GM12878 (cell line): Measurements from ENCODE around the gene RXFP1. TPM values are rescaled to one million over a fixed set of nuclear protein-coding genes. Genes with fewer than 3 reads are reported as not detected.

Source experiments
- BACH1 ChIP-seq: fragments of 450-650 bp; IDR thresholded peaks from 2 replicates; pipeline ENCODE4 v1.6.1; 2017; ENCODE audit warnings: mild to moderate bottlenecking, borderline replicate concordance
- IKZF1 ChIP-seq: fragments of 450-650 bp; conservative IDR thresholded peaks from 2 replicates; pipeline ENCODE4 v1.6.1; 2017; ENCODE audit warnings: antibody characterized with exemption, mild to moderate bottlenecking
- MTA2 ChIP-seq: fragments of 450-650 bp; IDR thresholded peaks from 2 replicates; pipeline ENCODE4 v1.6.1; 2016; ENCODE audit warnings: low read depth, mild to moderate bottlenecking, moderate library complexity
- NFYB ChIP-seq: IDR thresholded peaks from 2 replicates; pipeline ENCODE4 v1.6.1; 2011; ENCODE audit warnings: low read depth, mild to moderate bottlenecking, low read length, improper control_type of control experiment, moderate library complexity; ENCODE audit not compliant: insufficient read depth
- NR2C1 ChIP-seq: fragments of 450-650 bp; IDR thresholded peaks from 2 replicates; pipeline ENCODE4 v1.6.1; 2017; ENCODE audit warnings: antibody characterized with exemption, mild to moderate bottlenecking, moderate library complexity
- NR2C2 ChIP-seq: IDR thresholded peaks from 2 replicates; pipeline ENCODE4 v1.6.1; 2011; ENCODE audit warnings: borderline replicate concordance, low read depth; ENCODE audit not compliant: control insufficient read depth, insufficient read length
- NR2F1 ChIP-seq: fragments of 450-650 bp; conservative IDR thresholded peaks from 2 replicates; pipeline ENCODE4 v1.6.1; 2017; ENCODE audit warnings: mild to moderate bottlenecking
- POLR2A ChIP-seq: IDR thresholded peaks from 2 replicates; pipeline ENCODE4 v1.6.1; 2011; ENCODE audit warnings: low read depth, mild to moderate bottlenecking, low read length
- SIX5 ChIP-seq: IDR thresholded peaks from 2 replicates; pipeline ENCODE4 v1.6.1; 2011; ENCODE audit warnings: mild to moderate bottlenecking, low read depth, low read length, moderate library complexity; ENCODE audit not compliant: severe bottlenecking
- SKIL ChIP-seq: fragments of 450-650 bp; IDR thresholded peaks from 2 replicates; pipeline ENCODE4 v1.6.1; 2017; ENCODE audit warnings: mild to moderate bottlenecking, low read depth, inconsistent platforms; ENCODE audit not compliant: poor library complexity, severe bottlenecking
- SMARCA5 ChIP-seq: fragments of 450-650 bp; IDR thresholded peaks from 2 replicates; pipeline ENCODE4 v1.6.1; 2017; ENCODE audit warnings: mild to moderate bottlenecking
- STAT3 ChIP-seq: IDR thresholded peaks from 2 replicates; pipeline ENCODE4 v1.6.1; 2011; ENCODE audit warnings: low read depth, low read length, improper control_type of control experiment
- TBL1XR1 ChIP-seq: IDR thresholded peaks from 2 replicates; pipeline ENCODE4 v1.6.1; 2012; ENCODE audit warnings: low read depth, low read length, improper control_type of control experiment
- TCF12 ChIP-seq: IDR thresholded peaks from 2 replicates; pipeline ENCODE4 v1.6.1; 2011; ENCODE audit warnings: low read depth, mild to moderate bottlenecking, low read length
- WRNIP1 ChIP-seq: IDR thresholded peaks from 2 replicates; pipeline ENCODE4 v1.6.1; 2011; ENCODE audit warnings: low read depth, low read length, improper control_type of control experiment, borderline replicate concordance
- ZNF384 ChIP-seq: IDR thresholded peaks from 2 replicates; pipeline ENCODE4 v1.6.1; 2012; ENCODE audit warnings: low read depth, mild to moderate bottlenecking, low read length, improper control_type of control experiment, borderline replicate concordance
- ZNF592 ChIP-seq: fragments of 450-650 bp; IDR thresholded peaks from 2 replicates; pipeline ENCODE4 v1.6.1; 2017; ENCODE audit warnings: mild to moderate bottlenecking, moderate library complexity
- ZNF687 ChIP-seq: fragments of 450-650 bp; IDR thresholded peaks from 2 replicates; pipeline ENCODE4 v1.6.1; 2017; ENCODE audit warnings: mild to moderate bottlenecking, moderate library complexity
- polyA plus RNA-seq, 11 experiments: library from polyadenylated mRNA; depleted of rRNA in 4 of 11; unstranded in 6 of 11; stranded (reverse) in 5 of 11; fragments of >200 nt; fragmentation: Nextera tagmentation in 4 of 11; fragmentation: Illumina TruSeq in 1 of 11; extraction: Ambion mirVana in 4 of 11; extraction: Trizol in 1 of 11; gene quantifications; 1 replicate in 1 of 11; 2 replicates in 10 of 11; pipeline versions ENCODE4 v1.2.1 to v1.2.3, GENCODE V29; 2011 to 2016; ENCODE audit warnings: inconsistent platforms in 2 of 11, missing spikeins in 2 of 11, low read depth in 1 of 11
- total RNA-seq, 4 experiments: library from RNA; depleted of rRNA in 3 of 4; stranded (reverse); fragments of >200 nt in 3 of 4; fragmentation: Illumina TruSeq in 1 of 4; extraction: Trizol in 1 of 4; gene quantifications; 2 replicates each; pipeline versions ENCODE4 v1.2.1 to v1.2.3, GENCODE V29; 2013 to 2021

The RXFP1 gene
- total and polyA plus RNA-seq, 10 of the 15 experiments (the other 5 are each of a cell fraction or from before 2014, with no cell fraction given), result 0.12 TPM; not detected in 9

- TF ChIP-seq TBL1XR1 (0 out of 2 replicates have a peak, but pooled peaks have one; percentile 29), ZNF384 (no peak), ZNF592 (peak; percentile 27; the same call in 1 of the 2 replicates), NFYB (peak; percentile 80), POLR2A (peak; percentile 89), NR2C1 (peak; percentile 86), SKIL (peak; percentile 17), SIX5 (peak; percentile 92), ZNF687 (peak; percentile 79), STAT3 (no peak), WRNIP1 (no peak), TCF12 (no peak), BACH1 (peak; percentile 56; the same call in 1 of the 2 replicates), IKZF1 (peak; percentile 99), NR2C2 (no peak), MTA2 (peak; percentile 42; the same call in 1 of the 2 replicates), NR2F1 (peak; percentile 96), SMARCA5 (peak; percentile 94)
These were observed 150.5 kb downstream of the RXFP1 start, which contains the start of gene ETFDH (continued) for GRCh38 chr4:158671915-158672806.
